ENCODE results near the gene ZNF407.

DNA sequence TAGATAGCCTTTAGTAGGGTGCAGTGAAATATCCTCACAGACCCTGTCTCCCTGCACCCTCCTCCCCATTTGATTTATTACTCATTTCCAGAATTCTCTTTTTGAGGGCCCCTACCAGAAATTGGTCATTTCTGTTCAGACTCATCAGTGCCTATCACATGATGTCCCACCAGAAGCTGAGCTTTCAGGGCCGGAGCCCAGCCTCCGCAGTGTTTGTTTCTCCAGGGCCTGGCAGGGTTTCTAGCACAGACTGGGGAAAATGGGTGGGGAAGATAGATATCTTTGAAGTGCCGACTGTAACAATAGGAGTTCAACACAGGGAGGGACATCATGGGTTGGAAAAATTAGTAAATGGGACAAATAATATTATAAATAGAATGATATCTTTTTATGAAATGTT, 403.2 kb downstream of the ZNF407 start:
- TF ChIP-seq, protein P1, sequence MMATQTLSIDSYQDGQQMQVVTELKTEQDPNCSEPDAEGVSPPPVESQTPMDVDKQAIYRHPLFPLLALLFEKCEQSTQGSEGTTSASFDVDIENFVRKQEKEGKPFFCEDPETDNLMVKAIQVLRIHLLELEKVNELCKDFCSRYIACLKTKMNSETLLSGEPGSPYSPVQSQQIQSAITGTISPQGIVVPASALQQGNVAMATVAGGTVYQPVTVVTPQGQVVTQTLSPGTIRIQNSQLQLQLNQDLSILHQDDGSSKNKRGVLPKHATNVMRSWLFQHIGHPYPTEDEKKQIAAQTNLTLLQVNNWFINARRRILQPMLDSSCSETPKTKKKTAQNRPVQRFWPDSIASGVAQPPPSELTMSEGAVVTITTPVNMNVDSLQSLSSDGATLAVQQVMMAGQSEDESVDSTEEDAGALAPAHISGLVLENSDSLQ (IDR thresholded peaks at IDR 0.05): no peak
- no peak for TF ChIP-seq ELF4 (IDR thresholded peaks at IDR 0.05)
